H9 (cell line): ENCODE data around the gene QSOX1. TPM values are rescaled to one million over a fixed set of nuclear protein-coding genes. Genes with fewer than 3 reads are reported as not detected.

Experiments used
- DNase-seq: peaks from one replicate; pipeline ENCODE4 v3.0.0-alpha.2; 2017
- H2AFZ ChIP-seq: one replicate; pipeline ENCODE4 v1.6.1; 2013; ENCODE audit warnings: mild to moderate bottlenecking, low read length, control low read depth, moderate library complexity
- H2AK5ac ChIP-seq: 2 replicates; pipeline ENCODE4 v1.6.1; 2013; ENCODE audit warnings: low read length, control low read depth, mixed read lengths; ENCODE audit not compliant: insufficient read length
- H2BK120ac ChIP-seq: one replicate; pipeline ENCODE4 v1.6.1; 2013; ENCODE audit warnings: low read depth, mild to moderate bottlenecking, low read length, control low read depth, inconsistent platforms; ENCODE audit not compliant: poor library complexity, severe bottlenecking
- H2BK12ac ChIP-seq: 2 replicates; pipeline ENCODE4 v1.6.1; 2013; ENCODE audit warnings: low read length, control low read depth, mixed read lengths, low read depth; ENCODE audit not compliant: insufficient read length
- H2BK15ac ChIP-seq: 2 replicates; pipeline ENCODE4 v1.6.1; 2013; ENCODE audit warnings: low read depth, low read length, control low read depth
- H2BK20ac ChIP-seq: one replicate; pipeline ENCODE4 v1.6.1; 2013; ENCODE audit warnings: low read depth, mild to moderate bottlenecking, low read length, control low read depth, inconsistent platforms; ENCODE audit not compliant: poor library complexity, severe bottlenecking
- H2BK5ac ChIP-seq: 2 replicates; pipeline ENCODE4 v1.6.1; 2013; ENCODE audit warnings: low read length, control low read depth, mixed read lengths; ENCODE audit not compliant: insufficient read length
- H3K14ac ChIP-seq: 2 replicates; pipeline ENCODE4 v1.6.1; 2013; ENCODE audit warnings: low read length, control low read depth; ENCODE audit not compliant: insufficient read depth
- H3K18ac ChIP-seq: 2 replicates; pipeline ENCODE4 v1.6.1; 2013; ENCODE audit warnings: low read depth, mild to moderate bottlenecking, mixed read lengths, low read length, control low read depth; ENCODE audit not compliant: insufficient read length
- H3K23ac ChIP-seq: 2 replicates; pipeline ENCODE4 v1.6.1; 2013; ENCODE audit warnings: low read length, control low read depth, mixed read lengths, low read depth; ENCODE audit not compliant: insufficient read length
- H3K23me2 ChIP-seq: 2 replicates; pipeline ENCODE4 v1.6.1; 2013; ENCODE audit warnings: low read depth, mild to moderate bottlenecking, mixed read lengths, low read length, control low read depth; ENCODE audit not compliant: insufficient read length, poor library complexity, severe bottlenecking
- H3K27ac ChIP-seq: 2 replicates; pipeline ENCODE4 v1.5.1; 2013; ENCODE audit warnings: low read length, control low read depth, mixed read lengths, low read depth; ENCODE audit not compliant: insufficient read length
- H3K27me3 ChIP-seq: 2 replicates; pipeline ENCODE4 v1.6.1; 2013; ENCODE audit warnings: low read length, control low read depth, inconsistent platforms; ENCODE audit not compliant: insufficient read depth
- H3K4ac ChIP-seq: 2 replicates; pipeline ENCODE4 v1.6.1; 2013; ENCODE audit warnings: low read depth, mild to moderate bottlenecking, control low read depth, inconsistent platforms, low read length, moderate library complexity
- H3K4me1 ChIP-seq: 2 replicates; pipeline ENCODE4 v1.6.1; 2013; ENCODE audit warnings: low read length, control low read depth, inconsistent platforms; ENCODE audit not compliant: insufficient read depth
- H3K4me2 ChIP-seq: 2 replicates; pipeline ENCODE4 v1.6.1; 2013; ENCODE audit warnings: low read length, control low read depth, mixed read lengths; ENCODE audit not compliant: insufficient read length, insufficient read depth
- H3K56ac ChIP-seq: 2 replicates; pipeline ENCODE4 v1.6.1; 2013; ENCODE audit warnings: low read depth, mild to moderate bottlenecking, mixed read lengths, low read length, control low read depth; ENCODE audit not compliant: insufficient read length
- H3K79me1 ChIP-seq: 2 replicates; pipeline ENCODE4 v1.6.1; 2013; ENCODE audit warnings: low read depth, mild to moderate bottlenecking, moderate library complexity, low read length, control low read depth, inconsistent platforms; ENCODE audit not compliant: insufficient read depth, poor library complexity, severe bottlenecking
- H3K79me2 ChIP-seq: 2 replicates; pipeline ENCODE4 v1.6.1; 2013; ENCODE audit warnings: low read length, control low read depth, inconsistent platforms; ENCODE audit not compliant: insufficient read depth
- H3K9ac ChIP-seq: 2 replicates; pipeline ENCODE4 v1.6.1; 2013; ENCODE audit warnings: low read length, control low read depth, mixed read lengths; ENCODE audit not compliant: insufficient read length; ENCODE audit errors: extremely low read depth
- H3K9me3 ChIP-seq: one replicate; pipeline ENCODE4 v1.6.1; 2013; ENCODE audit warnings: low read depth, low read length, inconsistent platforms; ENCODE audit not compliant: control insufficient read depth
- H3T11ph ChIP-seq: one replicate; pipeline ENCODE4 v1.6.1; 2013; ENCODE audit warnings: mild to moderate bottlenecking, low read length, control low read depth, inconsistent platforms
- H4K20me1 ChIP-seq: one replicate; pipeline ENCODE4 v1.6.1; 2013; ENCODE audit not compliant: control insufficient read depth, insufficient read length, insufficient read depth
- H4K5ac ChIP-seq: 2 replicates; pipeline ENCODE4 v1.6.1; 2013; ENCODE audit warnings: low read depth, mild to moderate bottlenecking, mixed read lengths, low read length, control low read depth; ENCODE audit not compliant: insufficient read length
- H4K8ac ChIP-seq: replicated peaks from 2 replicates; pipeline ENCODE4 v1.6.1; 2013; ENCODE audit warnings: low read length, control low read depth, mixed read lengths, low read depth; ENCODE audit not compliant: insufficient read length
- H4K91ac ChIP-seq: 2 replicates; pipeline ENCODE4 v1.6.1; 2013; ENCODE audit warnings: low read depth, mild to moderate bottlenecking, moderate library complexity, mixed read lengths, low read length, control low read depth; ENCODE audit not compliant: insufficient read length
- H3K27ac Mint-ChIP-seq, 3 experiments: 2 replicates in 2 of 3; 3 replicates in 1 of 3; pipeline ENCODE4 v1.8.0; 2020 to 2021; ENCODE audit warnings: mixed read lengths in 3 of 3, mild to moderate bottlenecking in 1 of 3, moderate library complexity in 1 of 3
- H3K27me3 Mint-ChIP-seq: 2 replicates; pipeline ENCODE4 v1.8.0; 2021; ENCODE audit warnings: low read depth, mild to moderate bottlenecking, moderate library complexity, mixed read lengths
- H3K36me3 Mint-ChIP-seq, 3 experiments: 2 replicates in 2 of 3; 3 replicates in 1 of 3; pipeline ENCODE4 v1.8.0; 2020 to 2021; ENCODE audit warnings: low read depth in 3 of 3, mixed read lengths in 3 of 3; ENCODE audit not compliant: insufficient read depth in 1 of 3
- H3K4me1 Mint-ChIP-seq, 2 experiments: 2 replicates each; pipeline ENCODE4 v1.8.0; 2020; ENCODE audit warnings: mixed read lengths in 2 of 2
- H3K4me3 Mint-ChIP-seq, 2 experiments: 2 replicates in 1 of 2; 3 replicates in 1 of 2; pipeline ENCODE4 v1.8.0; 2020 to 2021; ENCODE audit warnings: mild to moderate bottlenecking in 2 of 2, mixed read lengths in 2 of 2, moderate library complexity in 1 of 2
- H3K9me3 Mint-ChIP-seq, 2 experiments: 2 replicates in 1 of 2; 3 replicates in 1 of 2; pipeline ENCODE4 v1.8.0; 2020; ENCODE audit warnings: mild to moderate bottlenecking in 2 of 2, mixed read lengths in 2 of 2, moderate library complexity in 1 of 2
- CTCF ChIP-seq: fragments of 200-600 bp; sonication (generic); conservative IDR thresholded peaks from 3 replicates; pipeline ENCODE4 v1.8.0; 2021; ENCODE audit warnings: antibody characterized with exemption, mild to moderate bottlenecking
- WGBS: extraction: QIAGEN DNeasy Blood & Tissue Kit; methylation state at CpG from one replicate; pipeline ENCODE4 v1.1.7; 2013; ENCODE audit warnings: missing lambda C conversion rate, low lambda C conversion rate, mixed read lengths; ENCODE audit not compliant: insufficient read length; ENCODE audit errors: extremely low coverage; 5-methylcytosine and 5-hydroxymethylcytosine counted together
- total RNA-seq: library from RNA; stranded (reverse); gene quantifications from 2 replicates; pipeline ENCODE4 v1.2.1, GENCODE V29; 2021

The QSOX1 gene
- total RNA-seq, 1 experiment from 2014 or later: 79.2 TPM

- Histone ChIP-seq H3K79me2 (no peaks in the 10 kb centered on the region), H3K79me1 (no peaks in the 10 kb centered on the region), H3K4me1 (no peaks in the 10 kb centered on the region), H2BK5ac (no peak overlapping the region), H3K18ac (no peak overlapping the region), H3K27me3 (no peaks in the 10 kb centered on the region), H2BK20ac (no peak overlapping the region), H4K91ac (no peak overlapping the region), H3K27ac (no peak overlapping the region), H4K8ac (no peak overlapping the region), H3K23ac (no peak overlapping the region), H2AFZ (no peak overlapping the region), H4K5ac (no peak overlapping the region), H3K23me2 (no peaks in the 10 kb centered on the region), H3K14ac (no peak overlapping the region; the same call in 1 of the 2 replicates), H2BK12ac (no peak overlapping the region), H3K9me3 (no peaks in the 10 kb centered on the region), H3K4me2 (no peak overlapping the region), H3K4ac (no peak overlapping the region), H4K20me1 (no peaks in the 10 kb centered on the region), H3K9ac (no peak overlapping the region), H3K56ac (no peak overlapping the region), H3T11ph (no peak overlapping the region), H2BK120ac (no peak overlapping the region), H2AK5ac (no peak overlapping the region), H2BK15ac (no peak overlapping the region)
- WGBS: no CpG with 5 or more reads among the region's 14 CpGs
- peaks cover 1 to 7% (median 3%) of the 10 kb centered on the region in 3 experiments; a peak in 4 of 7 replicates for H3K36me3 Mint-ChIP-seq
- no peaks in the 10 kb centered on the region for H3K27me3 Mint-ChIP-seq
- H3K4me1 Mint-ChIP-seq: no peaks in the 10 kb centered on the region
- no peaks in the 10 kb centered on the region for H3K9me3 Mint-ChIP-seq
- no peak for DNase-seq
- 0 out of 7 replicates have a peak overlapping the region, but pooled peaks of 1 of the 3 experiments have one; percentile 6 for H3K27ac Mint-ChIP-seq
- H3K4me3 Mint-ChIP-seq: no peak overlapping the region
- TF ChIP-seq CTCF: no peak
These were observed 37.5 kb upstream of the QSOX1 start for GRCh38 chr1:180116964-180117763.
